GM18867 (cell line): ENCODE data around the gene FEN1.

Experiments
- ATAC-seq: cut with Tn5 transposase; IDR thresholded peaks from one replicate; pipeline ENCODE4 v1.9.1; 2021; ENCODE audit warnings: mild to moderate bottlenecking, moderate library complexity; ENCODE audit not compliant: unreplicated experiment

Gene FEN1

DNA sequence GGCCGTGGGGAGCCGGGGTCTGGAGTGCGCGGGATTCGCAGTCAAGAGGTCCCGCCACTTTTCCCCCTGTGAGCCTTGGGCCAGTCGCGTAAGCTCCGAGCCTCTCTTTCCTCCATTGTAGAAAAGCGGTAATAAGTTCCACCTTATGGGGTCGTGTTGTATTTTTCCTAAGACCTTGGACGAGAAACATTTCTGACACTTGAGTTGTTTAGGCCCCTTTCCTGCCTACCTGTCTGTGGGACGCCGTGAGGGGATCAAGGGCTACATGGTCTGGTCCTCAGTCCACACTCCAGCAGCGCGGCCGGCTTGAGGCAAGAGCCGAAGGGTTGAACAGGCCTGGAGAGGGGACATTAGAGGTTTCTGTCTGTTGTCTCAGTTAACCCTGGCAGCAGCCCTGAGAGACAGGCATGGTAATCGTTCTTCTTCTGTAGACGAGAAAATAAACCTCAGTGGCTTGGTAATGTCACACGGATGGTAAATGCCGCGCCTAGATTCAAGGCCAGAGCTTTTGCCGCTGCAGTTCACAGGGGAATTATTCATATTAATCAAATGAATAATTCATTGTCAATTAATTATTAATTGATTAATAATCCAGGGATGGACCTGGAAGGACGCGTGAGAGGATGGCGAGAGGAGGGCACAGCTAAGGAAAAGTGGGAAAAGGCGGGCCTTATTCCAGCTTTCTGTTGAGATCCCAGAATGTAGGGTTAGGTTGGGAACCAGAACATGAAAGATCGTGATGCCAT is 545 bp downstream of the FEN1 start:
- ATAC-seq, result peak; percentile 29

DNA sequence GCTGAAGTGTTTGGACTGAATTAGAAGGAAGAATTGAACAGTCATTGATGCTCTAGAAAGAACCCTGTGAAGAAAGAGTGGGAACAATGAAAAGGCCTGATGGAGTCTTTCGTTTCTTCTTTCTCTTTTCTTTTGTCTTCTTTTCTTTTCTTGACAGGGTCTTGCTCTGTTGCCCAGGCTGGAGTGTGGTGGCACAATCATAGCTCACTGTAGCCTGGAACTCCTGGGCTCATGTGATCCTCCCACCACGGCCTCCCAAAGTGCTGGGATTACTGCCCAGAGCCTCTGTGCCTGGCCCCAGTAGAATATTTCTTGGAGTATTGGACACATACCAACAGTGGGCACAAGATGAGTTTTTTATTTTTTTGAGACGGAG is 1.1 kb downstream of the FEN1 start:
- no peak for ATAC-seq

DNA sequence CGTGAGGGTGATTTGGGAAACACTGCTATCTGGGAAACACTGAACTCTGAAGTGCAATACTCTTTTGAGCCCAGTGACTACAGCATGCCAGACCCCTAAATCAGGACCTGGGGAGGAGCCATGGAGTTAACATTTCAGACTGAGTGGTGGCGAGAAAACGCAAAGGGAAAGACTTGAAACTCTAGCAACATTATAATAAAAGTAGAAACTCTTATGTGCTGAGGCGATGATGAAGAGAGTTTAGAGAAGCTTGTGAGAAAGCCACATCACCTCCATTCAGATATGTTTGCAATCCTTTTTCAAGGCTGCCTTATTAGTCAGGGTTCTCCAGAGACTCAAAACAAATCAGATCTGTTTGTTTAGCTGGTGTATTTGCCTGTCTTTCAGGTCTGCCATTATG is 1.9 kb downstream of the FEN1 start:
- ATAC-seq, result no peak

DNA sequence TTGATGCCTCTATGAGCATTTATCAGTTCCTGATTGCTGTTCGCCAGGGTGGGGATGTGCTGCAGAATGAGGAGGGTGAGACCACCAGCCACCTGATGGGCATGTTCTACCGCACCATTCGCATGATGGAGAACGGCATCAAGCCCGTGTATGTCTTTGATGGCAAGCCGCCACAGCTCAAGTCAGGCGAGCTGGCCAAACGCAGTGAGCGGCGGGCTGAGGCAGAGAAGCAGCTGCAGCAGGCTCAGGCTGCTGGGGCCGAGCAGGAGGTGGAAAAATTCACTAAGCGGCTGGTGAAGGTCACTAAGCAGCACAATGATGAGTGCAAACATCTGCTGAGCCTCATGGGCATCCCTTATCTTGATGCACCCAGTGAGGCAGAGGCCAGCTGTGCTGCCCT is 2.7 kb downstream of the FEN1 start:
- ATAC-seq, result no peak

DNA sequence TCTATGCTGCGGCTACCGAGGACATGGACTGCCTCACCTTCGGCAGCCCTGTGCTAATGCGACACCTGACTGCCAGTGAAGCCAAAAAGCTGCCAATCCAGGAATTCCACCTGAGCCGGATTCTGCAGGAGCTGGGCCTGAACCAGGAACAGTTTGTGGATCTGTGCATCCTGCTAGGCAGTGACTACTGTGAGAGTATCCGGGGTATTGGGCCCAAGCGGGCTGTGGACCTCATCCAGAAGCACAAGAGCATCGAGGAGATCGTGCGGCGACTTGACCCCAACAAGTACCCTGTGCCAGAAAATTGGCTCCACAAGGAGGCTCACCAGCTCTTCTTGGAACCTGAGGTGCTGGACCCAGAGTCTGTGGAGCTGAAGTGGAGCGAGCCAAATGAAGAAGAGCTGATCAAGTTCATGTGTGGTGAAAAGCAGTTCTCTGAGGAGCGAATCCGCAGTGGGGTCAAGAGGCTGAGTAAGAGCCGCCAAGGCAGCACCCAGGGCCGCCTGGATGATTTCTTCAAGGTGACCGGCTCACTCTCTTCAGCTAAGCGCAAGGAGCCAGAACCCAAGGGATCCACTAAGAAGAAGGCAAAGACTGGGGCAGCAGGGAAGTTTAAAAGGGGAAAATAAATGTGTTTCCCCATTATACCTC is 3.3 kb downstream of the FEN1 start:
- ATAC-seq, result no peak

DNA sequence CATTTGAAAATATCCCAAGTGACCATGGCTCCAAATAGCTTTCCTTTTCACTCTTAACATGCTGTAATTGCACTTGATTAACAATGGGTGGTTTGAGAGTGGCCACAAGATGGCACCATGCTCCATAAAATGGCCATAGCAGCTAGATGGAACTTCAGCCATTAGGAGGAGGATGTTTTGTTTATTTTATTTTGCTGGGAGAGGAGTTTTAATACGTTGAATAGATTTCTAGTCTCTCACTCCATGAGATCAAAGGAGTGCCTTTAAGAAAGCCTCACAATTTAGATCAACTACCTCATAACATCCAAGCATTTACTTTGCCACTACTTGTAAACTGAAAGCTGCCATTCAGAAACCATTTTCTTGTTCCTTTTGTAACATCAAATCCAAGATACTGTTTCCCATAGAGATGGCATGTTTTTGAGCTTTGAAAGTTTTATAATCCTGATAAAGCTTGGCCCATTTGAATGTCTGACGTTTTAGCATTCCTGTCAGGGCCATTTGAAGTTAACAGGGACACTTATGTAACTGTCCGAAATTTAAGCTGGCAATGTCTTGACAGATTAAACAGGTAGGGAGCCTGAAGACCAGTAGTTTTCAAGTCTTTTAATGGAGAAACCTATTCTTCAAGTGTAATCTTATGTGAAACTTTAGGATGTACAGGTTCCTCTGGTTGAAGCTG is 4.7 kb downstream of the FEN1 start:
- no peak for ATAC-seq

DNA sequence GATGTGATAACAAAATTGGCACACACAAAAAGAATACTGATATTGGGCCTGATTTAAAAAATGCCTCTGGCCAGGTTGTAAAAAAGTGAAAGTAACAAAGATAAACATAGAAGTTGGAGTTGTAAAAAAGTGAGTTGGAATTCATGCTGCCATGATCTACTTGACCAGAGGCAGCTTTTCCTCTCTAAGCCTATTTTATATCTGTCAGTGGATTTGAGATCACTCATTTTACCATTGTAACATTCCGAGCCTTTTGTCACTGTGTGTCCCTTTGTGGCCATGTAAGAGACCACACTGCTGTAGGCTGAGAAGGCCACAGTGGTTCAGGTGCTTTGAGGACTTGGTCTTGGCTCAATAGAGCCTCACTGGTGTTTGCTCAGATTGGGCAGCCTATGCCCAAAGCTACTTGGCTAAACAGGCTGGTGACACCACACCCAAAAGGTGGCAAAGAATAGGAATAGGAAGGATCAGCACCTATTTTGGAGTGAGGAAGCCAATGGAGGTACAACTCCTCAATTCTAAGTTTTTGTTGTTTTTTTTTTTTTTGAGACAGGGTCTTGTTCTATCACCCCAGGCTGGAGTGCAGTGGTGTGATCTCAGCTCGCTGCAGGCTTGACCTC is 7.1 kb downstream of the FEN1 start:
- ATAC-seq, result no peak

DNA sequence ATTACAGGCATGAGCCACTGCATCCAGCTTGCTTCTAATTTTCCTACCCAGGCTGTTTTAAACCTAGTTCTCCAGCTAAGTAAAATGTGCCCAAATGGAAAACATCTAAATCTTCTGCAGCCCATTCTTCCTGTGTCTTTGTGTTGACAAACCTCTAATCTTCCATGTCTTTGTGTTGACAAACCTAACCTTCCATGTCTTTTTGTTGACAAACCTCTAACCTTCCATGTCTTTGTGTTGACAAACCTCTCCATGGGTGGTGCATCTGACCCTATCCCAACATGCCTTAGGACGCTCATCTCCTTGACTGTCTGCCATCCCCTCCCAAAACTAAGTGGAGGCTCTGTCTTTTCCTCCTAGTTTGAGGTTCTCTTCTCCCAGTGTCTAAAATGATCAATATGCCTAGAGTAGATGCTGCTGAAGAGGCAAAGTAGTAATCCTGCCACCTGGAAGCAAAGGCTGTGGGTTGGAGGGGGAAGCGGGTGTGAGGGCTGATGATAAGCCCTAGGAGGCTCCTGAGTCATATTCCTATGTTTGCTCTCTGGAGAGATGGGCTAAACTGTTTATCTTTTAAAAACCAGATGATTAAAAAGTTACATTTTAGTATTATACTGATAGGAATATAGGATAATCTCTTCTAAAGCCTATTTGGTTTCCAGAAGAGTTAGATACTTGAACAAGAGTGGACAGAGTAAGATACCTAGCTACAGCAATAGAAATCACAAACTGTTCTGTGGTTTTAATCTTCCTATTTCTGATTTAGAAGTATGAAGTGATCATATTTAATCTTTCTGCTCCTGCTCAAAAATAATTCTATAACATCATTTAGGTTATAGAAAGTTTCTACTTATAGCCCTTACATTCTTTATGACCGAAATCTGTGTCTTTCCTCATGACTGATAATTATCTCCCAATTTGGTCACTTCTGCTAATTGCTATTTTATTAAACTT is 7.9 kb downstream of the FEN1 start:
- ATAC-seq, result no peak

DNA sequence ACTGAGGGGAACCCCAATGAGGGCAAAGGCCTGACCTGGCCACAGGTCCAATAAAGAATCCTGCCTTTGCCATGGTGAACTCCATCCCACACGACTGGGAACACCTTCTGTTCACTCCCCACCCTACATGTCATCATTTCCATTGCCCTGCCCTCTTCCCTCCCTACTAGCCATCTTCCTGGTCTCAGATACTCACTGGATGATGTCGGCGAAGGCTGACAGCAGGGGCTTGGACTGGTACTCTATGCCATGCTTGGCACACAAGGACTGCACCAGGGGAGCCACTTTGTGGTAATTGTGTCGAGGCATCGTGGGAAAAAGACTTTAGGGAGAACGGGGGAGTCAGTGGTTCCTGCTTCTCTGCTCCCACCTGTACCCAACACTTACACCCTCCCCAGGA is 9.9 kb downstream of the FEN1 start:
- no peak for ATAC-seq

DNA sequence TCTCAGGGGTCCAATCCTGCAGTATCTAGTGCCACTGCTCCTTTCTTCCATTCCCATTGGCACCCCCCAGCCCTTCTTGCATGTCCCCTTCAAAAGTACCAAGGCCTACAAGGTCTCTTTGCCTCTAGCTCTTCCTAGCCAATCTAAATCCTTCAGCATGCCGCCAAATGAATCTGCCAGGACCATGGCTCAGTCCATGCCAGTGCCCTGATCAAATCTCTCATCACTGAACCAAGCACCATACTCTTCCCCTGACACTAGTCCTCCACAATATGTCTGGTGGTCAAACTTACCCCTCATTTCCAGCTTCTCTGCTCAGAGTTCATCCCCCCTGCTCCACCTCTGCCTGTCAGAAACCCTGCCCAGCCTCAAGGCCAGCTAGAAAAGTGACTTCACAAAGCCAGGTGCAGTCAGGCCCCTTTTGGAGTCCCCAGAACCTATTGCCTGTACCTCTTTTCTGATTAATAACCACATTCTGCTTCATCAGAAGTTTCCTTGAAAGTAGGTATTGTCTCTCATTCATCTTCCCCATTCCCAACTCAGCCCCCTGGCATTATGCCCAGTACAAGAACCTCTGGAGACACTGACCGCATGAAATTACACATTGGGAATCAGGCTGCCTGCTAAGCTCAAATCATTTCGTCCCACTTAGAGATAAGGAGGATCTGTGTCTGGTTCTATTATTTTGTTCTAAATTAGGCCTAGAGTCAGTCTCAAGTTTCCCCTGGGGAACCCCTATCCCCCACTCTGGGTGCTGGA is 11.4 kb downstream of the FEN1 start:
- no peak for ATAC-seq

DNA sequence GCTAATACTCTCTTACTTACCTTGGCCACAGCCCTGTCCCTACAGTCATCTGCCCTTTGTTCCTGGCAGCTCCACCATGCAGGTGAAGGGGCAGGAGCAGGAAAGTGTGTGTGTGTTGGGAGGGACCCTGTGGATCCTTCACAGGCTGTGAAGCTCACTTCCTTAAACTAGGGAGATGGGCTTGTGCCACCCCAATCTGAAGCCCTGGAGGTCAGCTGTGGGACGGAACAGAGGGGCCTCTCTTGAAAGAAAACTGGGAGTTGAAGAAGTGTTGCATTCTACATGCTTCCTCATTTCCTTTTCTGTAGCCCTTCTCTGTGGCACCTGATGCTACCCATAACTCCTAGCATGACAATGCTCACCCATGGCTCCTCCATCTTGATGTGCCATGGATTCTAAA is 12.4 kb downstream of the FEN1 start:
- no peak for ATAC-seq

DNA sequence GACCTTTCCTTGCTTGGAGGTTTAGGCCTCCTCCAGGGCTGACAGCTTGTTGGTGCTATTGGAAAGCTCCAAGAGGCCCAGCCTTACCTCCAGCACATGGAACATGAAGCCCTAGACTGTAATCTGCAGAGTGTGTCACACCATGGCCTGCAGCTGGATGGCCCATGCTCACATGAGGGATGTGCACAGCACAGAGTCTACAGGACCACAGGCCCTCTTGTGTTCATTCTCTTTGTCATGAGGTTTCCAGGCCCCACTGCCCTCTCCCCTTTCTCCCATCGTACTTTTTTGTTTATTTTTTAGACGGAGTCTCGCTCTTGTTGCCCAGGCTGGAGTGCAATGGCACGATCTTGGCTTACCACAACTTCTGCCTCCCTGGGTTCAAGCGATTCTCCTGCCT is 14.1 kb downstream of the FEN1 start:
- no peak for ATAC-seq

DNA sequence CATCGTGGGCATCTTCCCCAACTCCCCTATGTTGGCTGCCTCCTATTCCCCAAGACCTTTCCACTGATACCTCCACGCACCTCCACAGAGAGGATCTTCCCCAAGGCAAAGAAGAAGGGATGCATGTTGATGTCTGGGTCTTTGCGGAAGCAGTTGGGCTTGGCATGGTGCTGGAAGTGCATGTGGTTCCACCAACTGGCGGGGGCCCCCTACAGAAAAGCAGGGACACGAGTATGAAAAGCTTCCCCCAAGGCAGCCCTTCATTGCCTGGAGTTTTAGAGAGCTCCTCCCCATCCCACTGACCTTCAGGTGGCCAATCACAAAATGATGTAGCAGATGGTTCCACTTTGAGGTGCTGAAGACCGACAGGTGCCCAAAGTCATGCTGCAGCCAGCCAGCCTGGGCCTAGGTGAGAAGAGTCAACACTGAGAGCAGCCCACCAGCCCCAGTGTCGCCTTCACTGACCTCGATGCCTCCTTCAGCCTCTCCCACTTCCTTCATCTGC is 18.0 kb downstream of the FEN1 start:
- no peak for ATAC-seq

DNA sequence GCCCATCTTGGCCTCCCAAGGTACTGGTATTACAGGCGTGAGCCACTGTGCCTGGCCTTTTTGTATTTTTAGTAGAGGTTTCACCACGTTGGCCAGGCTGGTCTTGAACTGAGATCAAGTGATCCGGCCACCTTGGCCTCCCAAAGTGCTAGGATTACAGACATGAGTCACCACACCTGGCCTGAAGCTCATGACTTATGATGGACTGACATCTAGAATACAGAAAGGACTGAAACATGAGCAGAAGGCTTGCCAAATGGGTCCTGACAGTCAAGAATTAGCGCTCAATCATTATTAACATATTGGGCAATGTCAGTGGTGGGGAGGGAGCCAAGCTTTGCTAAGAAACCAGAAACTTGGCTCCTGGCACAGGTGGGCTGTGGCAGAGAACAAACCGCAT is 19.1 kb downstream of the FEN1 start:
- ATAC-seq, result no peak

DNA sequence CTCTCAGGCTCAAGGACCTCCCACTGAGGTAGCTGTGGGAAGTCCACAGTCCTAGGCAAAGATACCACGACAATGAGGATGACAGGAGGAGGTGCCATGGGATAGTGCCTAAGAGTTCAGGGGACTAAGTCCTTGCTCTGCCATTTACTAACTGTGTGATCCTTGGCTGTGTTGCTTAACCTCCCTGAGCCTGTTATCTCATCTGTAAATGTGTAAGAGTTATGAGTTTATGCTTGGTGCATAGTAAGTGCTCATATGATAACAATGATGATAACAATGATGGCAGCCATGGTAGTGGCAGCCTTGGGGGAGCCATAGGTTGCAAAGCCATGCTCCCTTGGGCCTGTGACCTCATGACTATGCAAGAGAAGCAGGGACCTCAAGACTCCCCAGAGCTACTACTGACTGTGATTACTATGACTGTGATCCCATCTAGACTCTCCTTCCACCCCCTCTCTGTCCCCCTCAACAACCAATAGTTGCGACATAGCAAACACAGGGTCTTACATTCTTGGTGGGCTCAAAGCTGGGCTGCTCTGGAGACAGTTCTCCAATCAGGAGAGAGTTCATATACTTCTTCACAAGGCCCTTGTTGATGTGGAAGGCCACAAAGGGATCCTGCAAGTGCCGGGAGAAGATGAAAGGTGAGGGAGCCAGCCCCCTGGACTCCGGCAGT is 20.2 kb downstream of the FEN1 start:
- no peak for ATAC-seq

DNA sequence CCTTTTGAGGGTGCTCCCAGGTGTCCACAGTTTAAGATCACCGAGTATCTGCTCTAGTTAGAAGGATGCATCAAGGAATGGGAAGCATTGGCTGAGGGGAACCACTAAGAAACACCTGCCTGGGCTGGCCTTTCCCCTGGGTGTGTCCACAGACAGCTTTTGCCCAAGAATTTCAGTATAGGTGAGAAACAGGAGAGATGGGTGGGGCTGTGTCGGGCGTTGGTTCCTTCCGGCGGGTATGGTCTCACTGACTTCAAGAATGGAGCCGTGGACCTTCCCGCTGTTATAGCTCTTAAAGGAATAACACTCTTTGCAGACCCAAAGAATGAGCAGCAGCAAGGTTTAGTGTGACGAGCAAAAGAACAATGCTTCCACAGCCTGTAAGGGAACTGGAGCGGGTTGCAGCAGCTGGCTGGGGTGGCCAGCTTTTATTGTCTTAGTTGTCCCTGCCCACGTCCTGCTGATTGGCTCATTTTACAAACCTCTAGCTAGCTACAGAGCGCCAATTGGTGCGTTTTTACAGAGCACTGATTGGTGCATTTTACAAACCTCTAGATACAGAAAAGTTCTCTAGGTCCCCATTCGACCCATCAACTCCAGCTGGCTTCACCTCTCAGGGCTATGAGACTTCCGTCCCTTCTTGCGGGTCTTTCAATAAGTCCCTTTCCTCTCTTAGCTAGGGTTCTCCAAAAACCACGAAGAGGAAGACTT is 21.7 kb downstream of the FEN1 start:
- no peak for ATAC-seq

DNA sequence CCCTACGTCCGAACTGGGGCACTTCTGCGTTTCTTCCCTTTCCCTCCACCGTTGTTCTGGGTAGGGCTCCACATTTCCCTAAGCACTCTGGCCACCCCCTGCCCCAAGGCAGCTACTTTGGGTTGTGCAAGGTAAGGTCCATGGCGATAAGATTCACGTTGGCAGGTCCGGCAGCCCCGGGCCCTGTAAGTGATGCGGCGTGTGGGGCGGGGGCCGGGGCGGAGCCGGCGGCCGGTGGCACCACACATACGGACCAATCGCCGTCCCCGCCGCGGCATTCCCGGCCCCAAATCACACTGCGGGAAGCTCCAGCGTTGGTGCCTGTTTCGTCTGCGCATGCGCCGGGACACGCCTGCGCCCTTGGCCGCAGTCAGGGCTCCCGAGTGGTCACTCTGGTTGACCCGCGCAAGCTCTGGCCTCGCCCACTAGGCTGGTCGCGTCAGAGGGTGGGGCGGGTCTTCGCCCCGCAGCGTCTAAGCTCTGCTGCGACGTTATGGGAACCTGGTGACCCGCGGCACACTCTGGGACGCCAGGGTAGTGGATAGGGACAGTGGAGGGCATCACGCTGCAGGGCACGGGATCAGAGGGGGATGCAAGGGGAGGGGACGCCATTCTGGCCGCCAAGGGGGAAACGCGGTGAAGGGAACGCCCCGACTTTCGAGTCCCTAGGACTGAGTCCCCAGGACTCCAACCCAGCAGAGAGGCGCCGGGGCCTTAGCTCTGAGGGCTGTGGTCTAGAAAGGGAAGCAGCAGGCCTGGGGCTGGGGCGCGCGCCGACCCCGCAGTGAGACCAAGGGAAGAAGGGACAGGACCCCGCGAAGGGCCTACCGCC is 22.5 kb downstream of the FEN1 start:
- no peak for ATAC-seq
